Measurements from ENCODE around the gene TRAPPC3L. TPM values are rescaled to one million over a fixed set of nuclear protein-coding genes. Genes with fewer than 3 reads are reported as not detected.

TRAPPC3L gene
- total RNA-seq, 1 donor: not detected

DNA sequence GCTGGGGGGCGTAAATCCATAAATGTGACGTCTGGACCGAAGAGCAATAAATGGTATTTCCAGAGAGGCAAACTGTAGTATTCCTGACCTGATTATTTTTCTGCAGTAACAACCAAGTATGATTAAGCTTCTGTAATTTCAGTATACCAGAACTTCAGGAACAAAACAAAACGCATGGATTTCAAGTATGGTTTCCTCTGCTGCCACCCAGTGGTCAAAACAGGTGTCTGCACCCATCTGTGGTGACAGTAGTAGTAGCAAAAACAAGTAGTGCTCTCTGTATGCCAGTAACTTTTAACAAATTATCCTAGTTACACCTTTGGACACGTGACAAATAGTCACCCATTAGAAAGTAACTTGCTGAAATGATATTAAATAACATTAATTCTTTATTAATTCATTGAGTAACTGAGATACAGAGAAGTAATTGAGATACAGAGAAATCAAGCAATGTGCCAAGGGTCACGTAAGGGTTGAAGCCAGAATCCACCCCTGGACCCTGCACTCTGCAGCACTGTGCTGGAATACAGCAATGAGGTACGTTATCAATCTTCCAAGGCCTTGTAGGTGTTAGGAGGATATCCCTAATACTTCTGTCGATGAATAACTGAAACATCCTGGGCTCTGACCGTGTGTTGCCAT lies 16.0 kb upstream of the TRAPPC3L start:
- TF ChIP-seq CTCF (IDR thresholded peaks at IDR 0.05; ENCODE audit: insufficient read depth, low read depth, low read length): peak; percentile 95
- DNase-seq (ENCODE audit: low read depth): peak; percentile 77
- H3K4me3 ChIP-seq (ENCODE audit: low read depth, low read length): no peak overlapping the region

- no peak for DNase-seq (ENCODE audit: low read depth)
- TF ChIP-seq CTCF (IDR thresholded peaks at IDR 0.05; ENCODE audit: insufficient read depth, low read depth, low read length): no peak
- H3K4me3 ChIP-seq (ENCODE audit: low read depth, low read length): no peak overlapping the region
Observed at GRCh38 chr6:116560130-116560529, 14.6 kb upstream of the TRAPPC3L start.

GRCh38 chr6:116557893-116558292 lies 12.4 kb upstream of the TRAPPC3L start:
- peak; percentile 90 for DNase-seq (ENCODE audit: low read depth)
- H3K4me3 ChIP-seq (ENCODE audit: low read depth, low read length): no peak overlapping the region
- TF ChIP-seq CTCF (IDR thresholded peaks at IDR 0.05; ENCODE audit: insufficient read depth, low read depth, low read length): no peak

DNA sequence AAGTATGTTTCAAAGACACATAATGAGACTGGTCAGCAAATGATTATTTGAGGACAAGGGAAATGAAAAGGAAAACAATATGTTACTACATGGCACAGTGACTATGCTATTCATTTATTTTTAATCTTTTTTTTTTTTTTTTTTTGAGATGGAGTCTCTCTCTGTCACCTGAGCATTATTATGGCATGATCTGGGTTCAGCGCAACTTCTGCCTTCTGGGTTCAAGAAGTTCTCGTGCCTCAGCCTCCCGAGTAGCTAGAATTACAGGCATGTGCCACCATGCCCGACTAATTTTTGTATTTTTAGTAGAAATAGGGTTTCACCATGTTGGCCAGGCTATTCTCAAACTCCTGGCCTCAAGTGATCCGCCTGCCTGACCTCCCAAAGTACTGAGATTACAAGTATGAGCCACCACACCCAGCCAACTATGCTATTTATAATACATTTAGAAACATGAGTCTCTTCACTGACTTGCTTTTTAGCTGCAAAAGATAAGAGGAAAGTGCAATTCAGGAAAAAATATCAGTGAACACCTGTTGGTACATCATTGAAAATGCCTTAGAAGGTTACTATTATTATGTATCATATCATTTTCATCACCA lies 11.4 kb upstream of the TRAPPC3L start:
- DNase-seq (ENCODE audit: low read depth): no peak

DNA sequence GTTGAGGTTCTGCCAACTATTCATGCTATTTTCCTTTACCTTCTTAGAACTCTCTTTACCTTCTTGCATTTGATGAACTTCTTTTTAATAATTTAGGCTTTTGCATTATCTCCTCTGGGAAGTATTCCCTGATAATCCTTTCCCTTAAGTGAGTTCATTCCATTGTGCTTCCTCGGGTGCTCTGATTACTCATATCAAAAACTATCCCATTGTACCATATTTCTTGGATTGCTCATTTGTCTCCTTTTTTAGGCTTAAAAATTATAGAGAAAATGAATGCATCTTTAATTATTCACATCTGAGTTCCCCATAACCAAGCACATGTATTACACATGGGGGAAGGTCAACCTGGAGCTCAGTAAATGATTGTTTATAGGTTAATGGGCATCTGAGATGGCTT lies 10.6 kb upstream of the TRAPPC3L start:
- TF ChIP-seq CTCF (IDR thresholded peaks at IDR 0.05; ENCODE audit: insufficient read depth, low read depth, low read length): no peak
- H3K4me3 ChIP-seq (ENCODE audit: low read depth, low read length): no peak overlapping the region
- DNase-seq (ENCODE audit: low read depth): no peak

More for the DNA sequence above, 11.4 kb upstream of the TRAPPC3L start:
- TF ChIP-seq CTCF (IDR thresholded peaks at IDR 0.05; ENCODE audit: insufficient read depth, low read depth, low read length): no peak
- no peak overlapping the region for H3K4me3 ChIP-seq (ENCODE audit: low read depth, low read length)

GRCh38 chr6:116553451-116553850 lies 8.0 kb upstream of the TRAPPC3L start, which contains the start of gene CALHM4:
CALHM4 (plus strand) TSS chr6:116553751; CDS start chr6:116553794, 43 bp downstream.
- no peak for TF ChIP-seq CTCF (IDR thresholded peaks at IDR 0.05; ENCODE audit: insufficient read depth, low read depth, low read length)
- no peak within 1 kb of the TSS for H3K4me3 ChIP-seq (ENCODE audit: low read depth, low read length)
- no peak for DNase-seq (ENCODE audit: low read depth)
